CD8-positive, alpha-beta memory T cell (primary cell): Measurements from ENCODE around the gene TPM2. TPM values are rescaled to one million over a fixed set of nuclear protein-coding genes. Genes with fewer than 3 reads are reported as not detected.

Experiments
- CTCF ChIA-PET: fragments of 350-600 bp; sonication (Branson Sonifier 250); formaldehyde crosslinking; loops from one replicate; lab custom pipeline; 2021; ENCODE audit warnings: antibody characterized with exemption; lab: Charles Lee
- POLR2A ChIA-PET: fragments of 350-600 bp; sonication (Branson Sonifier 250); formaldehyde crosslinking; loops from one replicate; lab custom pipeline; 2021; ENCODE audit warnings: antibody characterized with exemption; lab: Charles Lee
- DNase-seq, 5 donors: peaks; one replicate each; pipeline versions ENCODE4 v3.0.0 to v3.0.0-alpha.2; 2020 to 2022; ENCODE audit warnings: mixed read lengths in 1 of 5
- H3K27ac ChIP-seq: one replicate; pipeline ENCODE4 v1.7.0; 2013; ENCODE audit warnings: low read depth, mild to moderate bottlenecking, low read length, moderate library complexity
- H3K27me3 ChIP-seq: 2 replicates; pipeline ENCODE4 v1.7.0; 2013; ENCODE audit warnings: low read length, mild to moderate bottlenecking; ENCODE audit not compliant: insufficient read depth, poor library complexity, severe bottlenecking
- H3K36me3 ChIP-seq: 2 replicates; pipeline ENCODE4 v1.7.0; 2013; ENCODE audit warnings: mild to moderate bottlenecking, low read length, moderate library complexity; ENCODE audit not compliant: insufficient read depth
- H3K4me1 ChIP-seq: 2 replicates; pipeline ENCODE4 v1.7.0; 2013; ENCODE audit warnings: mild to moderate bottlenecking, low read length, moderate library complexity; ENCODE audit not compliant: insufficient read depth
- H3K4me3 ChIP-seq: 2 replicates; pipeline ENCODE4 v1.7.0; 2013; ENCODE audit warnings: mild to moderate bottlenecking, low read length
- H3K9me3 ChIP-seq: 2 replicates; pipeline ENCODE4 v1.7.0; 2013; ENCODE audit warnings: mild to moderate bottlenecking, low read length
- H3K27ac Mint-ChIP-seq, 8 donors: one replicate each; pipeline ENCODE4 v1.8.0; 2020 to 2021; ENCODE audit warnings: mixed read lengths in 8 of 8, mild to moderate bottlenecking in 6 of 8, inconsistent platforms in 3 of 8, moderate library complexity in 3 of 8
- H3K27me3 Mint-ChIP-seq, 2 donors: one replicate each; pipeline ENCODE4 v1.8.0; 2020 to 2021; ENCODE audit warnings: mixed read lengths in 2 of 2, mild to moderate bottlenecking in 1 of 2, moderate library complexity in 1 of 2
- H3K36me3 Mint-ChIP-seq, 3 donors: one replicate each; pipeline ENCODE4 v1.8.0; 2020 to 2021; ENCODE audit warnings: mixed read lengths in 3 of 3, inconsistent platforms in 1 of 3, mild to moderate bottlenecking in 1 of 3
- H3K4me1 Mint-ChIP-seq, 3 donors: one replicate each; pipeline ENCODE4 v1.8.0; 2020 to 2021; ENCODE audit warnings: mixed read lengths in 3 of 3, inconsistent platforms in 1 of 3, mild to moderate bottlenecking in 1 of 3
- H3K4me3 Mint-ChIP-seq, 7 donors: one replicate each; pipeline ENCODE4 v1.8.0; 2020 to 2021; ENCODE audit warnings: mixed read lengths in 7 of 7, mild to moderate bottlenecking in 6 of 7, moderate library complexity in 4 of 7, inconsistent platforms in 2 of 7
- H3K9me3 Mint-ChIP-seq, 5 donors: one replicate each; pipeline ENCODE4 v1.8.0; 2020 to 2022; ENCODE audit warnings: mixed read lengths in 5 of 5, mild to moderate bottlenecking in 3 of 5, moderate library complexity in 2 of 5, inconsistent platforms in 1 of 5
- polyA plus RNA-seq: library from polyadenylated mRNA; unstranded; fragments of 300-500 nt; fragmentation: Illumina TruSeq; gene quantifications from one replicate; pipeline ENCODE4 v1.2.3, GENCODE V29; 2021
- total RNA-seq, 2 experiments: library from RNA; stranded (reverse); gene quantifications; one replicate each; pipeline ENCODE4 v1.2.3, GENCODE V29; 2021

TPM2 gene
- total and polyA plus RNA-seq, 3 experiments from 2014 or later: 0.22 to 7.3 (median 6.6) TPM

GRCh38 chr9:35682051-35682450 is 7.7 kb downstream of the TPM2 start:
- H3K27ac ChIP-seq: no peak overlapping the region
- Mint-ChIP-seq H3K27me3 (peaks cover 0 to 3% of the 10 kb centered on the region in 2 donors), H3K4me1 (peaks cover under 1 to 4% (median under 1%) of the 10 kb centered on the region in 3 donors), H3K9me3 (no peaks in the 10 kb centered on the region), H3K4me3 (no peak overlapping the region), H3K27ac (peak overlapping the region in 3 of 8 donors; percentile 64 to 79 (median 69)), H3K36me3 (peaks cover 0 to 1% (median 0%) of the 10 kb centered on the region in 3 donors)
- CTCF ChIA-PET: no interaction called here
- no peaks in the 10 kb centered on the region for H3K9me3 ChIP-seq
- DNase-seq: no peak
- POLR2A ChIA-PET: no interaction called here
- no peaks in the 10 kb centered on the region for H3K4me1 ChIP-seq
- no peaks in the 10 kb centered on the region for H3K36me3 ChIP-seq
- no peaks in the 10 kb centered on the region for H3K27me3 ChIP-seq
- no peak overlapping the region for H3K4me3 ChIP-seq

- Mint-ChIP-seq H3K36me3 (peaks cover 0 to 1% (median 0%) of the 10 kb centered on the region in 3 donors), H3K9me3 (no peaks in the 10 kb centered on the region)
Measured at GRCh38 chr9:35681341-35682002, 8.3 kb downstream of the TPM2 start.

GRCh38 chr9:35680331-35681105 is 9.2 kb downstream of the TPM2 start:
- no peaks in the 10 kb centered on the region for H3K36me3 ChIP-seq
- no peak overlapping the region for H3K27ac ChIP-seq
- DNase-seq: no peak
- no peaks in the 10 kb centered on the region for H3K9me3 Mint-ChIP-seq
- H3K27me3 Mint-ChIP-seq: peaks cover 7 to 8% of the 10 kb centered on the region in 2 donors
- POLR2A ChIA-PET: no interaction called here
- no peak overlapping the region for H3K4me3 Mint-ChIP-seq
- no peak overlapping the region for H3K27ac Mint-ChIP-seq
- peaks cover 0 to 1% (median 0%) of the 10 kb centered on the region in 3 donors for H3K36me3 Mint-ChIP-seq
- H3K27me3 ChIP-seq: no peaks in the 10 kb centered on the region
- no peaks in the 10 kb centered on the region for H3K9me3 ChIP-seq
- no peak overlapping the region for H3K4me3 ChIP-seq
- no peaks in the 10 kb centered on the region for H3K4me1 ChIP-seq
- H3K4me1 Mint-ChIP-seq: peaks cover 5 to 12% (median 11%) of the 10 kb centered on the region in 3 donors
- CTCF ChIA-PET: interaction anchor here (0.6 to 1.4 kb wide), 4 partner anchors 16 to 1538 kb away, joined by 3 to 4 read pairs (median 3); partner anchors contain the start of genes CREB3 and TLN1

More at GRCh38 chr9:35681341-35682002, 8.3 kb downstream of the TPM2 start:
- Histone ChIP-seq H3K9me3 (no peaks in the 10 kb centered on the region), H3K27me3 (no peaks in the 10 kb centered on the region), H3K4me3 (no peak overlapping the region), H3K4me1 (no peaks in the 10 kb centered on the region), H3K36me3 (no peaks in the 10 kb centered on the region), H3K27ac (no peak overlapping the region)
- Mint-ChIP-seq H3K27ac (peak overlapping the region in 2 of 8 donors; percentile 64 to 65), H3K27me3 (peaks cover 4% of the 10 kb centered on the region in 2 donors), H3K4me1 (peaks cover 2 to 8% (median 4%) of the 10 kb centered on the region in 3 donors), H3K4me3 (no peak overlapping the region)
- no peak for DNase-seq
- ChIA-PET POLR2A (no interaction called here), CTCF (interaction anchor here (0.6 to 1.4 kb wide), 2 partner anchors 70 to 1539 kb away, joined by 3 read pairs; no protein-coding TSS in a partner anchor)

GRCh38 chr9:35679766-35680330 is 9.9 kb downstream of the TPM2 start:
- Mint-ChIP-seq H3K36me3 (peaks cover 0 to 1% (median 0%) of the 10 kb centered on the region in 3 donors), H3K27me3 (peaks cover 8 to 10% of the 10 kb centered on the region in 2 donors), H3K4me1 (peaks cover 5 to 15% (median 12%) of the 10 kb centered on the region in 3 donors), H3K9me3 (no peaks in the 10 kb centered on the region), H3K4me3 (no peak overlapping the region), H3K27ac (no peak overlapping the region)
- no peaks in the 10 kb centered on the region for H3K4me1 ChIP-seq
- H3K4me3 ChIP-seq: no peak overlapping the region
- no peaks in the 10 kb centered on the region for H3K36me3 ChIP-seq
- H3K27me3 ChIP-seq: no peaks in the 10 kb centered on the region
- POLR2A ChIA-PET: no interaction called here
- H3K9me3 ChIP-seq: no peaks in the 10 kb centered on the region
- CTCF ChIA-PET: interaction anchor here (0.9 to 1.4 kb wide), 3 partner anchors 17 to 68 kb away, joined by 3 to 4 read pairs (median 3); partner anchors contain the start of genes CREB3 and TLN1
- no peak for DNase-seq
- H3K27ac ChIP-seq: no peak overlapping the region

GRCh38 chr9:35679091-35679490 is 10.6 kb downstream of the TPM2 start:
- Mint-ChIP-seq H3K4me3 (no peak overlapping the region), H3K4me1 (peaks cover 10 to 20% (median 20%) of the 10 kb centered on the region in 3 donors), H3K36me3 (no peaks in the 10 kb centered on the region), H3K9me3 (no peaks in the 10 kb centered on the region), H3K27me3 (peaks cover 11 to 13% of the 10 kb centered on the region in 2 donors), H3K27ac (peak overlapping the region in 1 of 8 donors; percentile 42)
- no peak overlapping the region for H3K27ac ChIP-seq
- no peaks in the 10 kb centered on the region for H3K9me3 ChIP-seq
- no peak overlapping the region for H3K4me3 ChIP-seq
- H3K27me3 ChIP-seq: no peaks in the 10 kb centered on the region
- H3K36me3 ChIP-seq: no peaks in the 10 kb centered on the region
- ChIA-PET CTCF (no interaction called here), POLR2A (no interaction called here)
- no peak for DNase-seq
- no peaks in the 10 kb centered on the region for H3K4me1 ChIP-seq

- Mint-ChIP-seq H3K4me3 (peak overlapping the region in 6 of 7 donors; percentile 71 to 87 (median 79)), H3K4me1 (peaks cover 11 to 20% (median 20%) of the 10 kb centered on the region in 3 donors), H3K27ac (peak overlapping the region in 1 of 8 donors; percentile 80), H3K27me3 (peaks cover 11 to 13% of the 10 kb centered on the region in 2 donors), H3K36me3 (no peaks in the 10 kb centered on the region), H3K9me3 (no peaks in the 10 kb centered on the region)
- Histone ChIP-seq H3K36me3 (no peaks in the 10 kb centered on the region), H3K4me1 (no peaks in the 10 kb centered on the region), H3K27me3 (no peaks in the 10 kb centered on the region), H3K27ac (no peak overlapping the region), H3K4me3 (no peak overlapping the region), H3K9me3 (no peaks in the 10 kb centered on the region)
- CTCF ChIA-PET: interaction anchor here (1.3 to 4.3 kb wide), 4 partner anchors 11 to 29 kb away, joined by 5 to 20 read pairs (median 10); partner anchors contain the start of genes ARHGEF39, CCDC107 and RMRP
- POLR2A ChIA-PET: interaction anchor here (0.9 kb wide), 1 partner anchor 18 kb away, joined by 3 read pairs; the partner anchor contains the start of genes CCDC107 and RMRP
- peak in 4 of 5 donors; percentile 25 to 69 (median 33) for DNase-seq
Measured at GRCh38 chr9:35675732-35676392, 13.9 kb downstream of the TPM2 start.

- no peak for DNase-seq
- POLR2A ChIA-PET: interaction anchor here (0.9 kb wide), 1 partner anchor 17 kb away, joined by 3 read pairs; the partner anchor contains the start of genes CCDC107 and RMRP
- Mint-ChIP-seq H3K4me1 (peaks cover 11 to 20% (median 20%) of the 10 kb centered on the region in 3 donors), H3K36me3 (no peaks in the 10 kb centered on the region), H3K9me3 (no peaks in the 10 kb centered on the region), H3K27ac (peak overlapping the region in 1 of 8 donors; percentile 33), H3K27me3 (peaks cover 11 to 13% of the 10 kb centered on the region in 2 donors), H3K4me3 (peak overlapping the region in 6 of 7 donors; percentile 71 to 87 (median 73))
- no peaks in the 10 kb centered on the region for H3K36me3 ChIP-seq
- H3K27ac ChIP-seq: no peak overlapping the region
- H3K9me3 ChIP-seq: no peaks in the 10 kb centered on the region
- H3K27me3 ChIP-seq: no peaks in the 10 kb centered on the region
- H3K4me3 ChIP-seq: no peak overlapping the region
- no peaks in the 10 kb centered on the region for H3K4me1 ChIP-seq
- CTCF ChIA-PET: interaction anchor here (1.3 to 4.3 kb wide), 4 partner anchors 10 to 29 kb away, joined by 5 to 20 read pairs (median 10); partner anchors contain the start of genes ARHGEF39, CCDC107 and RMRP
Measured at GRCh38 chr9:35675204-35675603, 14.5 kb downstream of the TPM2 start.
